GM21528 (cell line): ENCODE data around the gene NME5.
"Not testable (repeated sequence)": the region's sequence is repeated elsewhere in the genome, so short reads cannot be mapped to it uniquely, and the experiment has no call there.

Experiments used
- ATAC-seq: cut with Tn5 transposase; IDR thresholded peaks from one replicate; pipeline ENCODE4 v1.9.1; 2021; ENCODE audit warnings: mild to moderate bottlenecking, moderate library complexity; ENCODE audit not compliant: unreplicated experiment, low FRiP score

NME5 gene

GRCh38 chr5:138083702-138084101 lies 55.5 kb downstream of the NME5 start, which contains the start of gene WNT8A:
WNT8A (plus strand) TSS chr5:138084033; CDS start chr5:138084128, 95 bp downstream.
- no peak for ATAC-seq

GRCh38 chr5:138082033-138082432 lies 57.2 kb downstream of the NME5 start:
- no peak for ATAC-seq

- ATAC-seq, result no peak
Measured at GRCh38 chr5:138078006-138078643, 61.1 kb downstream of the NME5 start.

GRCh38 chr5:138077064-138077696 lies 62.0 kb downstream of the NME5 start:
- ATAC-seq, result no peak

- not testable (repeated sequence) for ATAC-seq
Measured at GRCh38 chr5:138070026-138070425, 69.2 kb downstream of the NME5 start.

- no peak for ATAC-seq
Measured at GRCh38 chr5:138068742-138069600, 70.3 kb downstream of the NME5 start.

- ATAC-seq, result no peak
Measured at GRCh38 chr5:138067945-138068344, 71.3 kb downstream of the NME5 start.
